Astrocyte (in vitro differentiated cells and primary cell): ENCODE results near the gene HHLA2. TPM values are rescaled to one million over a fixed set of nuclear protein-coding genes. Genes with fewer than 3 reads are reported as not detected.

ENCODE experiments used
- DNase-seq: peaks from one replicate; pipeline ENCODE4 v3.0.0-alpha.2; 2010; ENCODE audit warnings: low read depth
- FAIRE-seq: peaks from 2 replicates; lab custom pipeline; 2011; peaks lifted over from hg19 to GRCh38; lab: Jason Lieb, UNC
- H2AFZ ChIP-seq: 2 replicates; pipeline ENCODE4 v1.6.0; 2012; ENCODE audit warnings: low read depth, low read length, inconsistent platforms
- H3K27ac ChIP-seq: 2 replicates; pipeline ENCODE4 v1.5.1; 2011; ENCODE audit warnings: low read depth, low read length, inconsistent platforms
- H3K27me3 ChIP-seq: 2 replicates; pipeline ENCODE4 v1.6.0; 2011; ENCODE audit warnings: low read length, inconsistent platforms; ENCODE audit not compliant: insufficient read depth
- H3K36me3 ChIP-seq: 2 replicates; pipeline ENCODE4 v1.5.1; 2011; ENCODE audit warnings: low read length, inconsistent platforms; ENCODE audit not compliant: insufficient read depth
- H3K4me1 ChIP-seq: 2 replicates; pipeline ENCODE4 v1.5.1; 2011; ENCODE audit warnings: low read length, inconsistent platforms; ENCODE audit not compliant: insufficient read depth
- H3K4me2 ChIP-seq: 2 replicates; pipeline ENCODE4 v1.6.0; 2012; ENCODE audit warnings: low read length, inconsistent platforms
- H3K4me3 ChIP-seq: 2 replicates; pipeline ENCODE4 v1.5.1; 2011; ENCODE audit warnings: low read depth, mild to moderate bottlenecking, low read length, inconsistent platforms; ENCODE audit not compliant: insufficient read depth
- H3K79me2 ChIP-seq: 2 replicates; pipeline ENCODE4 v1.6.0; 2012; ENCODE audit warnings: mild to moderate bottlenecking, low read length, inconsistent platforms; ENCODE audit not compliant: insufficient read depth
- H3K9ac ChIP-seq: 2 replicates; pipeline ENCODE4 v1.6.0; 2012; ENCODE audit warnings: mild to moderate bottlenecking, low read length, inconsistent platforms
- H3K9me3 ChIP-seq: 2 replicates; pipeline ENCODE4 v1.5.1; 2012; ENCODE audit warnings: low read depth, mild to moderate bottlenecking, low read length, inconsistent platforms; ENCODE audit not compliant: insufficient read depth
- H4K20me1 ChIP-seq: 2 replicates; pipeline ENCODE4 v1.6.0; 2012; ENCODE audit warnings: low read length, inconsistent platforms; ENCODE audit not compliant: insufficient read depth
- H3K27ac Mint-ChIP-seq: one replicate; pipeline ENCODE4 v1.8.0; 2021; ENCODE audit warnings: mild to moderate bottlenecking, mixed read lengths; ENCODE audit not compliant: unreplicated experiment
- H3K27me3 Mint-ChIP-seq: one replicate; pipeline ENCODE4 v1.8.0; 2021; ENCODE audit warnings: low read depth, mixed read lengths; ENCODE audit not compliant: unreplicated experiment
- H3K36me3 Mint-ChIP-seq: one replicate; pipeline ENCODE4 v1.8.0; 2021; ENCODE audit warnings: low read depth, mixed read lengths; ENCODE audit not compliant: unreplicated experiment
- H3K4me1 Mint-ChIP-seq: one replicate; pipeline ENCODE4 v1.8.0; 2021; ENCODE audit warnings: low read depth, mixed read lengths; ENCODE audit not compliant: unreplicated experiment
- H3K4me3 Mint-ChIP-seq: one replicate; pipeline ENCODE4 v1.8.0; 2021; ENCODE audit warnings: mild to moderate bottlenecking, moderate library complexity, mixed read lengths; ENCODE audit not compliant: unreplicated experiment
- H3K9me3 Mint-ChIP-seq: one replicate; pipeline ENCODE4 v1.8.0; 2021; ENCODE audit warnings: mild to moderate bottlenecking, mixed read lengths; ENCODE audit not compliant: unreplicated experiment
- CTCF ChIP-seq: IDR thresholded peaks from 2 replicates; pipeline ENCODE4 v1.5.1; 2011; ENCODE audit warnings: low read depth, mild to moderate bottlenecking, inconsistent platforms, low read length, moderate library complexity; ENCODE audit not compliant: insufficient read depth
- EZH2 ChIP-seq: IDR thresholded peaks from 2 replicates; pipeline ENCODE4 v1.6.1; 2012; ENCODE audit warnings: mild to moderate bottlenecking, low read length, inconsistent platforms; ENCODE audit not compliant: insufficient read depth
- total RNA-seq: library from RNA; stranded (reverse); gene quantifications from 2 replicates; pipeline ENCODE4 v1.2.1, GENCODE V29; 2021

HHLA2 gene
- total RNA-seq, 1 donor from 2014 or later: not detected

- H3K9me3 ChIP-seq: no peaks in the 10 kb centered on the region
- H3K4me3 Mint-ChIP-seq: no peak overlapping the region
- no peaks in the 10 kb centered on the region for H3K27me3 Mint-ChIP-seq
- no peaks in the 10 kb centered on the region for H3K4me1 Mint-ChIP-seq
- H3K27ac Mint-ChIP-seq: no peak overlapping the region
- H2AFZ ChIP-seq: no peak overlapping the region
- DNase-seq: no peak
- no peak overlapping the region for H3K9ac ChIP-seq
- no peaks in the 10 kb centered on the region for H4K20me1 ChIP-seq
- no peaks in the 10 kb centered on the region for H3K36me3 Mint-ChIP-seq
- no peaks in the 10 kb centered on the region for H3K36me3 ChIP-seq
- H3K79me2 ChIP-seq: no peaks in the 10 kb centered on the region
- no peak overlapping the region for H3K4me3 ChIP-seq
- no peaks in the 10 kb centered on the region for H3K4me1 ChIP-seq
- no peak overlapping the region for H3K4me2 ChIP-seq
- no peak for FAIRE-seq
- H3K27ac ChIP-seq: no peak overlapping the region
- peaks cover 2% of the 10 kb centered on the region for H3K9me3 Mint-ChIP-seq
- no peaks in the 10 kb centered on the region for H3K27me3 ChIP-seq
- no peak for TF ChIP-seq EZH2
- no peak for TF ChIP-seq CTCF
These were observed 83.9 kb downstream of the HHLA2 start for GRCh38 chr3:108380128-108380795.

- Histone ChIP-seq H3K9ac (no peak overlapping the region), H4K20me1 (no peaks in the 10 kb centered on the region), H3K27ac (no peak overlapping the region), H2AFZ (no peak overlapping the region), H3K27me3 (no peaks in the 10 kb centered on the region), H3K79me2 (no peaks in the 10 kb centered on the region), H3K4me1 (no peaks in the 10 kb centered on the region), H3K9me3 (no peaks in the 10 kb centered on the region), H3K36me3 (no peaks in the 10 kb centered on the region), H3K4me2 (no peak overlapping the region), H3K4me3 (no peak overlapping the region)
- no peak overlapping the region for H3K4me3 Mint-ChIP-seq
- H3K4me1 Mint-ChIP-seq: no peaks in the 10 kb centered on the region
- DNase-seq (no peak), FAIRE-seq (no peak)
- no peaks in the 10 kb centered on the region for H3K27me3 Mint-ChIP-seq
- TF ChIP-seq EZH2 (no peak), CTCF (no peak)
- no peaks in the 10 kb centered on the region for H3K36me3 Mint-ChIP-seq
- no peak overlapping the region for H3K27ac Mint-ChIP-seq
- peaks cover 2% of the 10 kb centered on the region for H3K9me3 Mint-ChIP-seq
These were observed 85.3 kb downstream of the HHLA2 start for GRCh38 chr3:108381529-108382140.

- H3K9me3 ChIP-seq: no peaks in the 10 kb centered on the region
- H3K4me1 Mint-ChIP-seq: peaks cover 9% of the 10 kb centered on the region
- H3K27ac ChIP-seq: no peak overlapping the region
- FAIRE-seq (no peak), DNase-seq (no peak)
- H3K4me3 ChIP-seq: no peak overlapping the region
- no peaks in the 10 kb centered on the region for H4K20me1 ChIP-seq
- H3K4me3 Mint-ChIP-seq: no peak overlapping the region
- H3K4me2 ChIP-seq: no peak overlapping the region
- H3K36me3 Mint-ChIP-seq: no peaks in the 10 kb centered on the region
- H3K27me3 ChIP-seq: no peaks in the 10 kb centered on the region
- H3K9ac ChIP-seq: no peak overlapping the region
- no peak overlapping the region for H2AFZ ChIP-seq
- TF ChIP-seq CTCF (no peak), EZH2 (no peak)
- H3K9me3 Mint-ChIP-seq: peaks cover 2% of the 10 kb centered on the region
- H3K79me2 ChIP-seq: no peaks in the 10 kb centered on the region
- no peaks in the 10 kb centered on the region for H3K27me3 Mint-ChIP-seq
- H3K36me3 ChIP-seq: no peaks in the 10 kb centered on the region
- H3K27ac Mint-ChIP-seq: no peak overlapping the region
- H3K4me1 ChIP-seq: peaks cover 2% of the 10 kb centered on the region
These were observed 87.0 kb downstream of the HHLA2 start for GRCh38 chr3:108383306-108383705.
